IMR-90 (cell line): ENCODE measurements around the gene CTAG1A. TPM values are rescaled to one million over a fixed set of nuclear protein-coding genes. Genes with fewer than 3 reads are reported as not detected.
"Not testable (repeated sequence)": the region's sequence is repeated elsewhere in the genome, so short reads cannot be mapped to it uniquely, and the experiment has no call there.

ENCODE experiments used
- ATAC-seq: fragments of 200-7000 bp; cut with Tn5 transposase; 2 replicates; pipeline ENCODE4 v1.9.1; 2020; ENCODE audit warnings: low read depth, mild to moderate bottlenecking, moderate library complexity
- BruUV-seq: library from RNA; stranded (reverse); fragments of 400-500 nt; replicated peaks from 2 replicates; lab custom pipeline; 2021; lab: Mats Ljungman, UMichigan
- CTCF ChIA-PET: fragments of 300-600 bp; formaldehyde crosslinking; extraction: SDS; loops from one replicate; lab custom pipeline; 2021; ENCODE audit warnings: antibody characterized with exemption; lab: Yijun Ruan, JAX
- POLR2A ChIA-PET: fragments of 300-600 bp; sonication (Branson Sonifier 250); formaldehyde crosslinking; loops from one replicate; lab custom pipeline; 2022; ENCODE audit warnings: antibody characterized with exemption; ENCODE audit not compliant: unreplicated experiment; lab: Charles Lee
- DNase-seq: peaks from one replicate; pipeline ENCODE4 v3.0.0; 2013
- H2AFZ ChIP-seq: replicated peaks from 2 replicates; pipeline ENCODE3; 2013; ENCODE audit warnings: low read length, mild to moderate bottlenecking; ENCODE audit not compliant: poor library complexity
- H2AK5ac ChIP-seq: 2 replicates; pipeline ENCODE4 v1.6.1; 2013; ENCODE audit warnings: low read depth, low read length, inconsistent platforms
- H2AK9ac ChIP-seq: replicated peaks from 2 replicates; pipeline ENCODE3; 2013; ENCODE audit warnings: mild to moderate bottlenecking, low read depth, low read length, moderate library complexity; ENCODE audit not compliant: poor library complexity
- H2BK120ac ChIP-seq: 2 replicates; pipeline ENCODE4 v1.6.1; 2013; ENCODE audit warnings: low read depth, low read length, inconsistent platforms
- H2BK15ac ChIP-seq: 3 replicates; pipeline ENCODE4 v1.6.1; 2013; ENCODE audit warnings: low read depth, low read length, inconsistent platforms
- H2BK20ac ChIP-seq: 2 replicates; pipeline ENCODE4 v1.6.1; 2013; ENCODE audit warnings: low read depth, mild to moderate bottlenecking, inconsistent platforms, low read length, moderate library complexity
- H2BK5ac ChIP-seq: 2 replicates; pipeline ENCODE4 v1.6.1; 2013; ENCODE audit warnings: mild to moderate bottlenecking, low read depth, low read length, inconsistent platforms; ENCODE audit not compliant: poor library complexity, severe bottlenecking
- H3K14ac ChIP-seq: replicated peaks from 2 replicates; pipeline ENCODE4 v1.6.1; 2013; ENCODE audit warnings: low read depth, low read length, inconsistent platforms
- H3K18ac ChIP-seq: 2 replicates; pipeline ENCODE4 v1.6.1; 2013; ENCODE audit warnings: low read depth, low read length, control low read depth
- H3K23ac ChIP-seq: 2 replicates; pipeline ENCODE4 v1.6.1; 2013; ENCODE audit warnings: low read depth, low read length, inconsistent platforms
- H3K27ac ChIP-seq: 2 replicates; pipeline ENCODE4 v1.5.1; 2013; ENCODE audit warnings: mild to moderate bottlenecking, control low read depth, low read length; ENCODE audit not compliant: insufficient read depth
- H3K27me3 ChIP-seq: 2 replicates; pipeline ENCODE4 v1.6.1; 2013; ENCODE audit warnings: low read length; ENCODE audit not compliant: control insufficient read depth, insufficient read depth
- H3K36me3 ChIP-seq: 2 replicates; pipeline ENCODE4 v1.6.1; 2013; ENCODE audit warnings: low read length, mixed read lengths; ENCODE audit not compliant: control insufficient read depth, insufficient read depth
- H3K4ac ChIP-seq: 2 replicates; pipeline ENCODE4 v1.6.1; 2013; ENCODE audit warnings: low read depth, low read length, inconsistent platforms
- H3K4me1 ChIP-seq: 2 replicates; pipeline ENCODE4 v1.6.1; 2013; ENCODE audit warnings: low read length, mixed read lengths; ENCODE audit not compliant: control insufficient read depth, insufficient read depth
- H3K4me2 ChIP-seq: 2 replicates; pipeline ENCODE4 v1.6.1; 2013; ENCODE audit warnings: low read depth, mild to moderate bottlenecking, control low read depth, low read length, moderate library complexity
- H3K4me3 ChIP-seq: 2 replicates; pipeline ENCODE4 v1.5.1; 2013; ENCODE audit warnings: low read depth, mild to moderate bottlenecking, control low read depth, low read length, moderate library complexity; ENCODE audit not compliant: insufficient read depth
- H3K56ac ChIP-seq: 2 replicates; pipeline ENCODE4 v1.6.1; 2013; ENCODE audit warnings: low read length, inconsistent platforms; ENCODE audit not compliant: insufficient read depth; ENCODE audit errors: extremely low read depth
- H3K79me1 ChIP-seq, 2 experiments: 2 replicates each; pipeline ENCODE4 v1.6.1; 2013; ENCODE audit warnings: low read length in 2 of 2, inconsistent platforms in 1 of 2, low read depth in 1 of 2
- H3K9ac ChIP-seq: 2 replicates; pipeline ENCODE4 v1.6.1; 2013; ENCODE audit warnings: low read depth, low read length, control low read depth
- H3K9me1 ChIP-seq: 2 replicates; pipeline ENCODE4 v1.6.1; 2013; ENCODE audit warnings: low read length, inconsistent platforms; ENCODE audit not compliant: insufficient read depth
- H3K9me3 ChIP-seq: 2 replicates; pipeline ENCODE4 v1.6.1; 2013; ENCODE audit warnings: low read length; ENCODE audit not compliant: control insufficient read depth, insufficient read depth
- H4K20me1 ChIP-seq: 2 replicates; pipeline ENCODE4 v1.6.1; 2013; ENCODE audit warnings: low read length, inconsistent platforms; ENCODE audit not compliant: insufficient read depth
- H4K5ac ChIP-seq: 2 replicates; pipeline ENCODE4 v1.6.1; 2013; ENCODE audit warnings: mild to moderate bottlenecking, low read depth, low read length, control low read depth
- H4K8ac ChIP-seq, 2 experiments: 2 replicates each; pipeline ENCODE4 v1.6.1; 2013; ENCODE audit warnings: low read depth in 2 of 2, low read length in 2 of 2, control low read depth in 1 of 2, inconsistent platforms in 1 of 2
- H4K91ac ChIP-seq: 2 replicates; pipeline ENCODE4 v1.6.1; 2013; ENCODE audit warnings: low read depth, low read length, inconsistent platforms; ENCODE audit not compliant: insufficient read depth
- WGBS, 2 experiments: methylation state at CpG; one replicate each; pipeline versions ENCODE4 v1.1.5 to v1.1.7; 2013; ENCODE audit warnings: missing lambda C conversion rate in 2 of 2; ENCODE audit not compliant: insufficient read length in 1 of 2; ENCODE audit errors: extremely low coverage in 2 of 2; 5-methylcytosine and 5-hydroxymethylcytosine counted together
- dilution Hi-C: fragments of 300-500 bp; cut with HindIII; formaldehyde crosslinking; loops from one replicate; pipeline ENCODE4 v1.14.3; 2018; ENCODE audit warnings: low sequenced_read_pairs; ENCODE audit not compliant: unreplicated experiment
- in situ Hi-C: fragments of 300-500 bp; cut with MboI; formaldehyde crosslinking; loops from 3 replicates; pipeline ENCODE4 v1.14.3; 2019; ENCODE audit warnings: low sequenced_read_pairs, inconsistent platforms, mixed read lengths
- intact Hi-C: fragments of 100-400 bp; cut with micrococcal nuclease; formaldehyde crosslinking; loops from 2 replicates; pipeline ENCODE4 v1.10.0; 2022
- polyA plus RNA-seq, 3 experiments: library from polyadenylated mRNA; depleted of rRNA; stranded (reverse); fragments of >200 nt; gene quantifications; 2 replicates each; pipeline ENCODE4 v1.2.3, GENCODE V29; 2012; ENCODE audit warnings: low replicate concordance in 1 of 3
- total RNA-seq: library from RNA; depleted of rRNA; stranded (reverse); fragments of >200 nt; gene quantifications from 2 replicates; pipeline ENCODE4 v1.2.3, GENCODE V29; 2012

The CTAG1A gene
- total and polyA plus RNA-seq, 2 of the 4 experiments (the other 2 are of a cell fraction), result not detected

- H3K4me2 ChIP-seq, H2BK5ac ChIP-seq, H3K56ac ChIP-seq, H3K4me1 ChIP-seq, intact Hi-C loops, H4K91ac ChIP-seq, H3K4ac ChIP-seq, H2AK9ac ChIP-seq, DNase-seq, H4K20me1 ChIP-seq, H3K9ac ChIP-seq, BruUV-seq, ATAC-seq, H3K27me3 ChIP-seq, dilution Hi-C loops, H2BK20ac ChIP-seq, H2BK120ac ChIP-seq, H2AFZ ChIP-seq, H3K9me1 ChIP-seq, H3K23ac ChIP-seq, H3K36me3 ChIP-seq, H2AK5ac ChIP-seq, H3K9me3 ChIP-seq, H3K14ac ChIP-seq, H3K79me1 ChIP-seq, H4K5ac ChIP-seq, H2BK15ac ChIP-seq, POLR2A ChIA-PET, in situ Hi-C loops, H4K8ac ChIP-seq, CTCF ChIA-PET, H3K4me3 ChIP-seq, H3K27ac ChIP-seq, H3K18ac ChIP-seq: not testable (repeated sequence)
- WGBS, 2 experiments, result 70% methylated on average over 2 of the region's 12 CpGs; no CpG with 5 or more reads in 1 of the 2 experiments
These were observed 23.9 kb downstream of the CTAG1A start for GRCh38 chrX:154608823-154609222.

DNA sequence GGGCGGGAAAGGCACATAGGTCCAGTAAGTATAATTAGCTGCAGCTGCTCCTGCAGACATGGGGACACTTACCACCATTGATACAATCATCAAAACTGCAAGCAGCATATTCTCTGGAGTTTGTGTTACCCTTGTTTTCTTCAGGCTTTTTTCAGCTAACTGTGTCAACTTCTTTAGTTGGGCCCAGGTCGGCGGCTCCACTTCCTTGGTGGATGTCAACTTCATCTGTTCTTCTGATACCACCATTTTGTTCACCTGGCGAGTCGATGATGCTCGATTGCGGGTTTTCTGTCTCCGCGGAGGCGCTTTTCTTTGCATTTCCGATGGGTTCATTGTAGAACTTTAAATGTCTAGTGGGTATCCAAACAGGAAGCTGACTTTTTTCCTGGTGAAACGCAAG is 26.2 kb downstream of the CTAG1A start:
- POLR2A ChIA-PET, H2BK15ac ChIP-seq, CTCF ChIA-PET, H3K23ac ChIP-seq, H3K36me3 ChIP-seq, H2BK120ac ChIP-seq, H2AK5ac ChIP-seq, H3K9me1 ChIP-seq, H4K5ac ChIP-seq, DNase-seq, H3K56ac ChIP-seq, H4K8ac ChIP-seq, dilution Hi-C loops, ATAC-seq, BruUV-seq, H4K20me1 ChIP-seq, H3K18ac ChIP-seq, H3K27ac ChIP-seq, H3K14ac ChIP-seq, H3K27me3 ChIP-seq, intact Hi-C loops, H2AK9ac ChIP-seq, H3K4ac ChIP-seq, H3K4me1 ChIP-seq, H4K91ac ChIP-seq, H2AFZ ChIP-seq, in situ Hi-C loops, H3K4me3 ChIP-seq, H3K9me3 ChIP-seq, H3K9ac ChIP-seq, H3K4me2 ChIP-seq, H3K79me1 ChIP-seq, H2BK20ac ChIP-seq, H2BK5ac ChIP-seq: not testable (repeated sequence)
- whole genome bisulfite sequencing, 2 experiments, result 93% methylated on average over 2 of the region's 12 CpGs; no CpG with 5 or more reads in 1 of the 2 experiments
